Adrenal gland (tissue), 5 donors: ENCODE results near the gene ZFP36L1.

Experiments
- POLR2A ChIP-seq, 2 donors: fragments of 450-650 bp; IDR thresholded peaks; one replicate each; pipeline ENCODE4 v1.6.1; 2017; ENCODE audit warnings: antibody characterized with exemption in 2 of 2, mild to moderate bottlenecking in 2 of 2, moderate library complexity in 1 of 2
- TF ChIP-seq, protein P1 (sequence below), 6 experiments: fragments of 450-650 bp in 4 of 6; fragments of 200-600 bp in 2 of 6; sonication (generic) in 1 of 6; IDR thresholded peaks; 1 replicate in 5 of 6; 2 replicates in 1 of 6; pipeline versions ENCODE4 v1.5.1 to v1.8.0; 2016 to 2021; ENCODE audit warnings: antibody characterized with exemption in 6 of 6, mild to moderate bottlenecking in 2 of 6, moderate library complexity in 1 of 6
- donor health status: DM: no; HTN: no; CAD: no.

DNA sequence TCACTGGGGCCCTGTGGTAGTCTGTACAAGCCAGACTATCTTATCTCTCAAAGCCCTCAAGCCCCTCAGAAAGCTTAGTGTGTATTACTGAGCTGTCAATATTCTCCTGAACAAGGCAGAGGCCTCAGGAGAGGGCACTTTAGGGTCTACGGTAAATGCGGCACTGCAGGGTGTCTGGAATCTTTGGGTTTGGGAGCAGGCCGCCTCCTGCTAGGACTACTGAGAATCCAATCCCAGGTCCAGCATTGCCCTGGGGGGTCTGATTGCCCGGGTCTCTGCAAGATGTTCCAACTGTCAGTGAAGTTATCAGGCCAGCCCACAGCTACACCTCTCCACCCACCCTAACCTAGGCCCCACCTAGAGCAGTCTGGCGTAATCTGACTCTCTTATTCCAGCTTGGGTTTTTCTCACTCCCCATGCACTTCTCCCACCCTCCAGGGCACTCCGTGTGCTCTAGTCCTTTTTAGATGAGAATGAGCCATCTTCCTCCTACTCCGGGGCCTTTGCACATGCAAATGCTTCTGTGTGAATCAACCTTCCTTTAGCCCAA is 4.3 kb upstream of the ZFP36L1 start:
- TF ChIP-seq, protein P1, sequence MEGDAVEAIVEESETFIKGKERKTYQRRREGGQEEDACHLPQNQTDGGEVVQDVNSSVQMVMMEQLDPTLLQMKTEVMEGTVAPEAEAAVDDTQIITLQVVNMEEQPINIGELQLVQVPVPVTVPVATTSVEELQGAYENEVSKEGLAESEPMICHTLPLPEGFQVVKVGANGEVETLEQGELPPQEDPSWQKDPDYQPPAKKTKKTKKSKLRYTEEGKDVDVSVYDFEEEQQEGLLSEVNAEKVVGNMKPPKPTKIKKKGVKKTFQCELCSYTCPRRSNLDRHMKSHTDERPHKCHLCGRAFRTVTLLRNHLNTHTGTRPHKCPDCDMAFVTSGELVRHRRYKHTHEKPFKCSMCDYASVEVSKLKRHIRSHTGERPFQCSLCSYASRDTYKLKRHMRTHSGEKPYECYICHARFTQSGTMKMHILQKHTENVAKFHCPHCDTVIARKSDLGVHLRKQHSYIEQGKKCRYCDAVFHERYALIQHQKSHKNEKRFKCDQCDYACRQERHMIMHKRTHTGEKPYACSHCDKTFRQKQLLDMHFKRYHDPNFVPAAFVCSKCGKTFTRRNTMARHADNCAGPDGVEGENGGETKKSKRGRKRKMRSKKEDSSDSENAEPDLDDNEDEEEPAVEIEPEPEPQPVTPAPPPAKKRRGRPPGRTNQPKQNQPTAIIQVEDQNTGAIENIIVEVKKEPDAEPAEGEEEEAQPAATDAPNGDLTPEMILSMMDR (IDR thresholded peaks at IDR 0.05): no peak
- no peak for TF ChIP-seq POLR2A (IDR thresholded peaks at IDR 0.05)
